ENCODE measurements around the gene TGFBRAP1. TPM values are rescaled to one million over a fixed set of nuclear protein-coding genes. Genes with fewer than 3 reads are reported as not detected.

The TGFBRAP1 gene
- total and polyA plus RNA-seq, 9 of the 15 experiments (the other 6 are each of a cell fraction or from before 2014, with no cell fraction given) = 3.7 to 18.0 (median 11.0) TPM

GRCh38 chr2:105364436-105365139 lies 35.1 kb upstream of the TGFBRAP1 start:
- intact Hi-C loops (cut with micrococcal nuclease) = no loop called here
- BruUV-seq (replicated peaks) = no TSS peak

More at GRCh38 chr2:105364436-105365139, 35.1 kb upstream of the TGFBRAP1 start:
- Histone ChIP-seq H3K27ac (ENCODE audit: extremely low read depth, low read depth, low read length) (no peak overlapping the region), H3K9me1 (ENCODE audit: control insufficient read depth, insufficient read depth, low read length) (no peaks in the 10 kb centered on the region), H3K9me3 (replicated peaks; ENCODE audit: control insufficient read depth, insufficient read depth, low read depth, low read length) (no peaks in the 10 kb centered on the region), H3K9ac (ENCODE audit: insufficient read depth in 1 of 2, low read depth in 2 of 2, low read length in 2 of 2) (no peak overlapping the region), H4K20me1 (replicated peaks; ENCODE audit: control insufficient read depth, insufficient read depth, low read length) (0 out of 2 replicates have a peak, but pooled peaks cover 3% of the 10 kb centered on the region), H3K36me3 (ENCODE audit: control insufficient read depth, insufficient read depth, low read length) (peaks cover 76% of the 10 kb centered on the region), H3K27me3 (ENCODE audit: control insufficient read depth in 2 of 2, insufficient read depth in 2 of 2, low read length in 2 of 2) (no peaks in the 10 kb centered on the region), H3K79me2 (ENCODE audit: control insufficient read depth, insufficient read depth, low read length) (no peaks in the 10 kb centered on the region), H3K4me3 (no peak overlapping the region), H3K4me2 (ENCODE audit: insufficient read depth, low read length) (no peak overlapping the region), H3K4me1 (replicated peaks in 1 of 2; ENCODE audit: control insufficient read depth in 2 of 2, insufficient read depth in 2 of 2, low read length in 2 of 2) (no peaks in the 10 kb centered on the region), H2AFZ (ENCODE audit: low read depth, low read length) (no peak overlapping the region)
- WGBS (ENCODE audit: insufficient coverage, low coverage, missing lambda C conversion rate) = 74% methylated on average over 5 of the region's 5 CpGs
- no peak for DNase-seq (ENCODE audit: extremely low read depth in 1 of 4, low spot score in 3 of 4)
- ATAC-seq = no peak
- TF ChIP-seq SRSF1 (IDR thresholded peaks at IDR 0.05; ENCODE audit: low read depth, low read length) = no peak
- no peak for TF ChIP-seq JUN (IDR thresholded peaks at IDR 0.05; ENCODE audit: borderline replicate concordance, low read depth, low read length)
- TF ChIP-seq JUN (CRISPR knock-in tag; IDR thresholded peaks at IDR 0.05; ENCODE audit: borderline replicate concordance) = no peak
- no peak for TF ChIP-seq HNRNPLL (IDR thresholded peaks at IDR 0.05; ENCODE audit: low read depth, low read length, poor library complexity, severe bottlenecking)
- no peak for TF ChIP-seq ZNF41 (CRISPR knock-in tag; conservative IDR thresholded peaks at IDR 0.05)
- TF ChIP-seq MCM5 (IDR thresholded peaks at IDR 0.05; ENCODE audit: low read depth) = no peak
- no peak for TF ChIP-seq ZKSCAN1 (IDR thresholded peaks at IDR 0.05; ENCODE audit: low read depth, low read length)
- no peak for TF ChIP-seq PATZ1 (CRISPR knock-in tag; IDR thresholded peaks at IDR 0.05; ENCODE audit: borderline replicate concordance)
- no peak for TF ChIP-seq HMGN3 (IDR thresholded peaks at IDR 0.05; ENCODE audit: borderline replicate concordance, extremely low read depth, insufficient read length, low read depth, low read length)
- no peak for TF ChIP-seq FOSL1 (tag; conservative IDR thresholded peaks at IDR 0.05)
- no peak for TF ChIP-seq NCOA6 (IDR thresholded peaks at IDR 0.05)
- FAIRE-seq = no peak
- in situ Hi-C loops (cut with MboI) = no loop called here
- CTCF ChIA-PET (ENCODE audit: low intra/inter-chr PET ratio) = interaction anchor here (0.6 kb wide), 1 partner anchor 157 kb away, joined by 5 read pairs; no protein-coding TSS in a partner anchor
- POLR2A ChIA-PET = interaction anchor here (1.0 kb wide), 1 partner anchor 146 kb away, joined by 4 read pairs; no protein-coding TSS in a partner anchor
